ENCODE results near the gene PLPPR5.
"Not testable (repeated sequence)": the region's sequence is repeated elsewhere in the genome, so short reads cannot be mapped to it uniquely, and the experiment has no call there.

The PLPPR5 gene

GRCh38 chr1:98910827-98911226, 93.8 kb downstream of the PLPPR5 start:
- no peak for DNase-seq (ENCODE audit: low read depth)

GRCh38 chr1:98908980-98909379, 95.7 kb downstream of the PLPPR5 start:
- no peak for DNase-seq (ENCODE audit: low read depth)

- DNase-seq (ENCODE audit: low read depth): no peak
These were observed 97.9 kb downstream of the PLPPR5 start for GRCh38 chr1:98906809-98907208.

- no peak for DNase-seq (ENCODE audit: low read depth)
These were observed 98.3 kb downstream of the PLPPR5 start for GRCh38 chr1:98906361-98906760.

GRCh38 chr1:98904684-98905083, 100.0 kb downstream of the PLPPR5 start:
- no peak for DNase-seq (ENCODE audit: low read depth)

- DNase-seq (ENCODE audit: low read depth): no peak
These were observed 100.9 kb downstream of the PLPPR5 start for GRCh38 chr1:98903726-98904125.

- DNase-seq (ENCODE audit: low read depth): no peak
These were observed 101.4 kb downstream of the PLPPR5 start for GRCh38 chr1:98903261-98903660.

- DNase-seq (ENCODE audit: low read depth): no peak
These were observed 105.7 kb downstream of the PLPPR5 start for GRCh38 chr1:98898940-98899339.

GRCh38 chr1:98897479-98897878, 107.2 kb downstream of the PLPPR5 start:
- no peak for DNase-seq (ENCODE audit: low read depth)

GRCh38 chr1:98896711-98897445, 107.8 kb downstream of the PLPPR5 start:
- DNase-seq (ENCODE audit: low read depth): no peak

- DNase-seq (ENCODE audit: low read depth): no peak
These were observed 111.3 kb downstream of the PLPPR5 start for GRCh38 chr1:98893371-98893770.

GRCh38 chr1:98888869-98889268, 115.8 kb downstream of the PLPPR5 start:
- no peak for DNase-seq (ENCODE audit: low read depth)

- no peak for DNase-seq (ENCODE audit: low read depth)
These were observed 117.2 kb downstream of the PLPPR5 start for GRCh38 chr1:98887507-98887906.

GRCh38 chr1:98884864-98885263, 119.8 kb downstream of the PLPPR5 start:
- DNase-seq (ENCODE audit: low read depth): no peak

- DNase-seq (ENCODE audit: low read depth): no peak
These were observed 122.8 kb downstream of the PLPPR5 start for GRCh38 chr1:98881901-98882300.

GRCh38 chr1:98881234-98881633, 123.4 kb downstream of the PLPPR5 start:
- DNase-seq (ENCODE audit: low read depth): not testable (repeated sequence)

- DNase-seq (ENCODE audit: low read depth): no peak
These were observed 129.8 kb downstream of the PLPPR5 start for GRCh38 chr1:98874828-98875227.

GRCh38 chr1:98870959-98871903, 133.4 kb downstream of the PLPPR5 start:
- no peak for DNase-seq (ENCODE audit: low read depth)

- no peak for DNase-seq (ENCODE audit: low read depth)
These were observed 138.9 kb downstream of the PLPPR5 start for GRCh38 chr1:98865796-98866195.

GRCh38 chr1:98860329-98860728, 144.3 kb downstream of the PLPPR5 start:
- DNase-seq (ENCODE audit: low read depth): no peak

- no peak for DNase-seq (ENCODE audit: low read depth)
These were observed 150.5 kb downstream of the PLPPR5 start for GRCh38 chr1:98854137-98854536.

GRCh38 chr1:98849969-98850636, 154.6 kb downstream of the PLPPR5 start:
- no peak for DNase-seq (ENCODE audit: low read depth)

GRCh38 chr1:98842241-98842640, 162.4 kb downstream of the PLPPR5 start:
- no peak for DNase-seq (ENCODE audit: low read depth)
